A673 (cell line): Measurements from ENCODE around the gene MET. TPM values are rescaled to one million over a fixed set of nuclear protein-coding genes. Genes with fewer than 3 reads are reported as not detected.
A peak's percentile ranks its signal among the peaks of the same experiment; 100 is the strongest.

Experiments
- BruUV-seq: library from RNA; stranded (reverse); fragments of 400-500 nt; replicated peaks from 2 replicates; lab custom pipeline; 2021; lab: Mats Ljungman, UMichigan
- CTCF ChIA-PET: fragments of 300-600 bp; sonication (Branson Sonifier 250); formaldehyde crosslinking; loops from one replicate; lab custom pipeline; 2022; ENCODE audit warnings: antibody characterized with exemption; lab: Charles Lee
- POLR2A ChIA-PET: fragments of 300-600 bp; sonication (Branson Sonifier 250); formaldehyde crosslinking; loops from one replicate; lab custom pipeline; 2022; ENCODE audit warnings: antibody characterized with exemption; ENCODE audit not compliant: low non-redundant PET; lab: Charles Lee
- DNase-seq: peaks from one replicate; pipeline ENCODE4 v3.0.0-alpha.2; 2015; ENCODE audit warnings: low spot score
- H3K27ac ChIP-seq: fragments of 200-600 bp; sonication (generic); 2 replicates; pipeline ENCODE4 v1.5.1; 2016; ENCODE audit warnings: mixed run types, low read depth, mild to moderate bottlenecking, mixed read lengths, antibody characterized with exemption, low read length; ENCODE audit not compliant: poor library complexity, severe bottlenecking
- H3K27me3 ChIP-seq: fragments of 200-600 bp; sonication (generic); replicated peaks from 2 replicates; pipeline ENCODE4 v1.6.1; 2017; ENCODE audit warnings: mixed run types, low read depth, mild to moderate bottlenecking, mixed read lengths, antibody characterized with exemption, low read length; ENCODE audit not compliant: insufficient read depth, poor library complexity
- H3K36me3 ChIP-seq: fragments of 200-600 bp; sonication (generic); 2 replicates; pipeline ENCODE4 v1.6.1; 2016; ENCODE audit warnings: mixed run types, mild to moderate bottlenecking, mixed read lengths, antibody characterized with exemption, low read length; ENCODE audit not compliant: insufficient read depth, poor library complexity, severe bottlenecking
- H3K4me1 ChIP-seq: fragments of 200-600 bp; sonication (generic); 2 replicates; pipeline ENCODE4 v1.6.1; 2017; ENCODE audit warnings: mixed run types, mild to moderate bottlenecking, mixed read lengths, antibody characterized with exemption, low read length; ENCODE audit not compliant: insufficient read depth, poor library complexity, severe bottlenecking
- H3K4me3 ChIP-seq: fragments of 200-600 bp; sonication (generic); 2 replicates; pipeline ENCODE4 v1.5.1; 2016; ENCODE audit warnings: low read depth, mixed run types, mild to moderate bottlenecking, mixed read lengths, low read length; ENCODE audit not compliant: poor library complexity, severe bottlenecking
- H3K9me3 ChIP-seq: fragments of 200-600 bp; sonication (generic); 2 replicates; pipeline ENCODE4 v1.6.1; 2016; ENCODE audit warnings: mixed run types, low read depth, mild to moderate bottlenecking, mixed read lengths, antibody characterized with exemption, low read length; ENCODE audit not compliant: poor library complexity, severe bottlenecking
- EZH2 ChIP-seq: fragments of 200-600 bp; sonication (generic); IDR thresholded peaks from 2 replicates; pipeline ENCODE4 v1.6.1; 2017; ENCODE audit warnings: borderline replicate concordance, low read depth, mild to moderate bottlenecking, mixed read lengths, antibody characterized with exemption, low read length; ENCODE audit not compliant: poor library complexity, severe bottlenecking
- intact Hi-C: fragments of 100-400 bp; cut with micrococcal nuclease; formaldehyde crosslinking; loops from one replicate; pipeline ENCODE4 v1.10.0; 2022; ENCODE audit not compliant: unreplicated experiment
- total RNA-seq: library from RNA; stranded (reverse); gene quantifications from 2 replicates; pipeline ENCODE4 v1.2.3, GENCODE V29; 2021
- TF ChIP-seq, protein P1 (sequence below): fragments of 300-800, 200-600 bp; sonication (generic); conservative IDR thresholded peaks from 2 replicates; pipeline ENCODE4 v1.5.1; 2017; ENCODE audit warnings: low read depth, mild to moderate bottlenecking, antibody characterized with exemption, low read length, moderate library complexity, mixed read lengths

Gene MET
- total RNA-seq, 1 experiment from 2014 or later: 6.8 TPM

DNA sequence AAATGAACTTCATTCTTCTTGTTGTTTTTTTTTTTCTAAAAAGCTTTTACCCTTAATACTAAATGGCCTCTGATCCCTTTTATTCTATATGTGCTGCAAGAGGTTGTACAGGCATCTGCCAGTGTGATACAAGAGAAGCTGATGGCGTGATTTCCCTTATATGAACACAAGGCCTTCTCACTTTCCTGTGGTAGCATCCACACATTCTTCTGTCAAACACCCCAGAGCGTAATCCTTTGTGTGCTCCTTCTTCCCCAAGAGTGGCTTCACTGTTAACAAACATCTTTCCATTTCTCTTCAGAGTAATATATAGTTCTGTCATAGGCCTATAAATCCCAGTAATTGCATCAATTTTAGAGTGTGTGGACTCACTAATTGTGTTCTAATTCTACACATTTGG lies 104.0 kb downstream of the MET start:
- DNase-seq: no peak
- intact Hi-C loops: no loop called here
- TF ChIP-seq, protein P1, sequence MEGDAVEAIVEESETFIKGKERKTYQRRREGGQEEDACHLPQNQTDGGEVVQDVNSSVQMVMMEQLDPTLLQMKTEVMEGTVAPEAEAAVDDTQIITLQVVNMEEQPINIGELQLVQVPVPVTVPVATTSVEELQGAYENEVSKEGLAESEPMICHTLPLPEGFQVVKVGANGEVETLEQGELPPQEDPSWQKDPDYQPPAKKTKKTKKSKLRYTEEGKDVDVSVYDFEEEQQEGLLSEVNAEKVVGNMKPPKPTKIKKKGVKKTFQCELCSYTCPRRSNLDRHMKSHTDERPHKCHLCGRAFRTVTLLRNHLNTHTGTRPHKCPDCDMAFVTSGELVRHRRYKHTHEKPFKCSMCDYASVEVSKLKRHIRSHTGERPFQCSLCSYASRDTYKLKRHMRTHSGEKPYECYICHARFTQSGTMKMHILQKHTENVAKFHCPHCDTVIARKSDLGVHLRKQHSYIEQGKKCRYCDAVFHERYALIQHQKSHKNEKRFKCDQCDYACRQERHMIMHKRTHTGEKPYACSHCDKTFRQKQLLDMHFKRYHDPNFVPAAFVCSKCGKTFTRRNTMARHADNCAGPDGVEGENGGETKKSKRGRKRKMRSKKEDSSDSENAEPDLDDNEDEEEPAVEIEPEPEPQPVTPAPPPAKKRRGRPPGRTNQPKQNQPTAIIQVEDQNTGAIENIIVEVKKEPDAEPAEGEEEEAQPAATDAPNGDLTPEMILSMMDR: no peak
- TF ChIP-seq EZH2: no peak
- H3K4me3 ChIP-seq: no peak overlapping the region
- POLR2A ChIA-PET: interaction anchor here (0.6 kb wide), 1 partner anchor 14 kb away, joined by 7 read pairs; no protein-coding TSS in a partner anchor
- H3K4me1 ChIP-seq: peaks cover 19% of the 10 kb centered on the region
- CTCF ChIA-PET: no interaction called here
- H3K27ac ChIP-seq: no peak overlapping the region
- H3K36me3 ChIP-seq: no peaks in the 10 kb centered on the region
- no TSS peak for BruUV-seq
- H3K27me3 ChIP-seq: no peaks in the 10 kb centered on the region
- no peaks in the 10 kb centered on the region for H3K9me3 ChIP-seq

DNA sequence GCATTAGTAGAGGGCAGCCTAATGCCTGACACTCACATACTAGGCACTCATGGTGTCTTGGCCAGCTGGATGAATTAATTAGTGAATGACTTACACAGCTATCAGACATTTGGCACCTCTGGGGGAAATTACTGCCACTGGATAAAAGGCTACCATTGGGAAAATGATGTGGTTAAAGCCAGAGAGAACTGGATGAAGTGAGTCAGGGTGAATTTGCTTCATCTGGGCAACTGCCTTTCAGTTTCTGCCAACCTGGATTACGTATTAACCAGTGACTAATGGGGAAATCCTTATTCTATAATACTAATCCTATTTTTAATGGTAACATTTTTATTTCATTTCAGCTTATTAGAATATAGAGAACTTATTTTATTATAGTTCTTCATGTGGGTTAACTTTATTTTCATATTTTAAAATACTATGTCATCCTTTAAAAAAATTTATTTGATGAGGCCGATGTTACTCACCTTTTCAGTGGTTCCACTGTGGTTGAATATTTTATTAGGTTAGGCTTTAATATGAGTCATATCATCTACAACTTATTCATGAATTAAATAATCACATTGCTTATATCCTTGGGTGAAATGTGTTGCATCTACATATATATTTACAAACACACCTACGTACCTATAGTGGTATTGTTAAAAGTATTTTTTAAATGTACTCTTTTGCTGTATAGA lies 104.8 kb downstream of the MET start:
- Histone ChIP-seq H3K4me1 (peaks cover 24% of the 10 kb centered on the region), H3K27ac (no peak overlapping the region), H3K36me3 (no peaks in the 10 kb centered on the region), H3K27me3 (no peaks in the 10 kb centered on the region), H3K9me3 (no peaks in the 10 kb centered on the region), H3K4me3 (no peak overlapping the region)
- peak; percentile 44 for DNase-seq
- no TSS peak for BruUV-seq
- POLR2A ChIA-PET: no interaction called here
- CTCF ChIA-PET: no interaction called here
- TF ChIP-seq, protein P1: no peak
- TF ChIP-seq EZH2: no peak
- intact Hi-C loops: no loop called here

DNA sequence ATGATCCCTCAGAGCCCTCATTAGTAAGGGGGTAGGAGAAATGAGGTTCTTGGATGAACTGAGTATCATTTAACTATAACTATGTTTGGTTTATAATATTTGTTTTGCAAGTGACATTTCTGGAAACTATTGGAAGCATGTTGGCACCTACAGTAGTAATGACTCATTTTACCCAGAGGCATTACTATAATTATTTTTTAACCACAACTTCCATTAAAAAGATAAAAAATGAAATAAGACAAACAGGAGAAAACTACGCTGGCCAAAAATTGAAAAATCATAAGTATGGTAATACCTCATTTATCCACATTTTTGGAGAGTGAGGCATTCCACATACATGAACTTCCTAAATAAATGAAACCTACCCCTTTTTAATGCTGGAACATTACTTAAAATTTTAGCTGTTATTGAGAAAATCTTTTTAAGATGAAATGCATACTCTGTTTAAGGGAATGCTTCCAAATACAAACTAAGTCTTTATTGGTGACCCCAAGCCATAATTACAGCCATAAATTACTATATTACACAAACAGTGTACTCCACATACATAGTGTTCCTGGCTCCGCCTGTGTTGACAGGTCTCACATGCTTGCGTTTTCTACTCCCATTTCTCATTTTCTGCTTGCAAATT lies 105.8 kb downstream of the MET start:
- Histone ChIP-seq H3K4me3 (no peak overlapping the region), H3K4me1 (peaks cover 32% of the 10 kb centered on the region), H3K9me3 (no peaks in the 10 kb centered on the region), H3K27ac (no peak overlapping the region), H3K27me3 (no peaks in the 10 kb centered on the region), H3K36me3 (no peaks in the 10 kb centered on the region)
- no peak for DNase-seq
- POLR2A ChIA-PET: no interaction called here
- intact Hi-C loops: no loop called here
- no TSS peak for BruUV-seq
- TF ChIP-seq EZH2: no peak
- TF ChIP-seq, protein P1: no peak
- CTCF ChIA-PET: no interaction called here
